Neural cell (in vitro differentiated cells): ENCODE results near the gene DUSP12.

Source experiments
- CTCF ChIP-seq: fragments of 450-650 bp; IDR thresholded peaks from 2 replicates; pipeline ENCODE4 v1.5.1; 2014; ENCODE audit warnings: antibody characterized with exemption, mild to moderate bottlenecking, moderate library complexity; ENCODE audit not compliant: poor library complexity, severe bottlenecking
- EP300 ChIP-seq: fragments of 450-650 bp; conservative IDR thresholded peaks from 2 replicates; pipeline ENCODE4 v1.6.1; 2014; ENCODE audit warnings: antibody characterized with exemption, mild to moderate bottlenecking, moderate library complexity; ENCODE audit not compliant: poor library complexity, severe bottlenecking
- POLR2AphosphoS5 ChIP-seq: IDR thresholded peaks from 2 replicates; pipeline ENCODE4 v1.6.1; 2012
- RAD21 ChIP-seq: fragments of 450-650 bp; conservative IDR thresholded peaks from 2 replicates; pipeline ENCODE4 v1.6.1; 2014; ENCODE audit warnings: antibody characterized with exemption, mild to moderate bottlenecking, moderate library complexity
- REST ChIP-seq: IDR thresholded peaks from 2 replicates; pipeline ENCODE4 v1.6.1; 2012; ENCODE audit warnings: borderline replicate concordance

GRCh38 chr1:161766102-161766981 lies 16.8 kb downstream of the DUSP12 start, which contains the start of gene ATF6:
- peak; percentile 43 for TF ChIP-seq CTCF
- TF ChIP-seq RAD21, result no peak
- peak; percentile 73 for TF ChIP-seq POLR2AphosphoS5
- no peak for TF ChIP-seq REST
- peak; percentile 40 for TF ChIP-seq EP300
